ENCODE data around the gene HAPSTR1.

DNA sequence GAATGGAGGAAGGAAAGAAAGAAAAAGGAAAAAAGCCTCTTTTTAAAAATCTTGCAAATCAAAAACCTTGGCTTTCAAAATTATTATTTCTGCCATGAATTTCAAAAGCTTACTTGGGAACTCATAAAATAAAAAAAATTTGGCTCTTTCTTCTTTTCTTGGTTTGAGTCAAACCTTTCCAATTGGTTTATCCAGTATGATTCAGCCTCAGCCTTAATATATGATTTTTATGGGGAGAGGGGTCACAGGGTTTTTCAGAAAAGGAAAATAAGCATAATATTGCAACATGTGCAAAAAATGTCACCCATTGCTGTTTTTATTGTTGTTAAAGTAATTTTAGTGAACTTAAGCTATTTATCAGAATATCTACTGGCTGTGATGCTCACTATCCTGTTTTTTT is 31.2 kb upstream of the HAPSTR1 start:
- TF ChIP-seq, protein P1, sequence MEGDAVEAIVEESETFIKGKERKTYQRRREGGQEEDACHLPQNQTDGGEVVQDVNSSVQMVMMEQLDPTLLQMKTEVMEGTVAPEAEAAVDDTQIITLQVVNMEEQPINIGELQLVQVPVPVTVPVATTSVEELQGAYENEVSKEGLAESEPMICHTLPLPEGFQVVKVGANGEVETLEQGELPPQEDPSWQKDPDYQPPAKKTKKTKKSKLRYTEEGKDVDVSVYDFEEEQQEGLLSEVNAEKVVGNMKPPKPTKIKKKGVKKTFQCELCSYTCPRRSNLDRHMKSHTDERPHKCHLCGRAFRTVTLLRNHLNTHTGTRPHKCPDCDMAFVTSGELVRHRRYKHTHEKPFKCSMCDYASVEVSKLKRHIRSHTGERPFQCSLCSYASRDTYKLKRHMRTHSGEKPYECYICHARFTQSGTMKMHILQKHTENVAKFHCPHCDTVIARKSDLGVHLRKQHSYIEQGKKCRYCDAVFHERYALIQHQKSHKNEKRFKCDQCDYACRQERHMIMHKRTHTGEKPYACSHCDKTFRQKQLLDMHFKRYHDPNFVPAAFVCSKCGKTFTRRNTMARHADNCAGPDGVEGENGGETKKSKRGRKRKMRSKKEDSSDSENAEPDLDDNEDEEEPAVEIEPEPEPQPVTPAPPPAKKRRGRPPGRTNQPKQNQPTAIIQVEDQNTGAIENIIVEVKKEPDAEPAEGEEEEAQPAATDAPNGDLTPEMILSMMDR (tag by site-specific recombination; IDR thresholded peaks at IDR 0.05) = no peak
- TF ChIP-seq GLIS1 (tag by site-specific recombination; IDR thresholded peaks at IDR 0.05) = no peak
- TF ChIP-seq ZNF292 (tag by site-specific recombination; IDR thresholded peaks at IDR 0.05; ENCODE audit: borderline replicate concordance, low read depth) = no peak
- no peak for TF ChIP-seq KLF10 (tag by site-specific recombination; IDR thresholded peaks at IDR 0.05)
- TF ChIP-seq ZNF792 (tag by site-specific recombination; IDR thresholded peaks at IDR 0.05) = no peak
- TF ChIP-seq, protein P2, sequence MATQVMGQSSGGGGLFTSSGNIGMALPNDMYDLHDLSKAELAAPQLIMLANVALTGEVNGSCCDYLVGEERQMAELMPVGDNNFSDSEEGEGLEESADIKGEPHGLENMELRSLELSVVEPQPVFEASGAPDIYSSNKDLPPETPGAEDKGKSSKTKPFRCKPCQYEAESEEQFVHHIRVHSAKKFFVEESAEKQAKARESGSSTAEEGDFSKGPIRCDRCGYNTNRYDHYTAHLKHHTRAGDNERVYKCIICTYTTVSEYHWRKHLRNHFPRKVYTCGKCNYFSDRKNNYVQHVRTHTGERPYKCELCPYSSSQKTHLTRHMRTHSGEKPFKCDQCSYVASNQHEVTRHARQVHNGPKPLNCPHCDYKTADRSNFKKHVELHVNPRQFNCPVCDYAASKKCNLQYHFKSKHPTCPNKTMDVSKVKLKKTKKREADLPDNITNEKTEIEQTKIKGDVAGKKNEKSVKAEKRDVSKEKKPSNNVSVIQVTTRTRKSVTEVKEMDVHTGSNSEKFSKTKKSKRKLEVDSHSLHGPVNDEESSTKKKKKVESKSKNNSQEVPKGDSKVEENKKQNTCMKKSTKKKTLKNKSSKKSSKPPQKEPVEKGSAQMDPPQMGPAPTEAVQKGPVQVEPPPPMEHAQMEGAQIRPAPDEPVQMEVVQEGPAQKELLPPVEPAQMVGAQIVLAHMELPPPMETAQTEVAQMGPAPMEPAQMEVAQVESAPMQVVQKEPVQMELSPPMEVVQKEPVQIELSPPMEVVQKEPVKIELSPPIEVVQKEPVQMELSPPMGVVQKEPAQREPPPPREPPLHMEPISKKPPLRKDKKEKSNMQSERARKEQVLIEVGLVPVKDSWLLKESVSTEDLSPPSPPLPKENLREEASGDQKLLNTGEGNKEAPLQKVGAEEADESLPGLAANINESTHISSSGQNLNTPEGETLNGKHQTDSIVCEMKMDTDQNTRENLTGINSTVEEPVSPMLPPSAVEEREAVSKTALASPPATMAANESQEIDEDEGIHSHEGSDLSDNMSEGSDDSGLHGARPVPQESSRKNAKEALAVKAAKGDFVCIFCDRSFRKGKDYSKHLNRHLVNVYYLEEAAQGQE (tag by site-specific recombination; IDR thresholded peaks at IDR 0.05) = no peak
- no peak for TF ChIP-seq ZNF311 (tag by site-specific recombination; IDR thresholded peaks at IDR 0.05; ENCODE audit: borderline replicate concordance)
- no peak for TF ChIP-seq SP7 (tag by site-specific recombination; IDR thresholded peaks at IDR 0.05)
- TF ChIP-seq ZNF24 (tag by site-specific recombination; IDR thresholded peaks at IDR 0.05) = no peak
- TF ChIP-seq ZNF670 (tag by site-specific recombination; IDR thresholded peaks at IDR 0.05; ENCODE audit: low read depth) = no peak
- no peak for TF ChIP-seq ZNF184 (tag by site-specific recombination; IDR thresholded peaks at IDR 0.05)
- TF ChIP-seq, protein P3, sequence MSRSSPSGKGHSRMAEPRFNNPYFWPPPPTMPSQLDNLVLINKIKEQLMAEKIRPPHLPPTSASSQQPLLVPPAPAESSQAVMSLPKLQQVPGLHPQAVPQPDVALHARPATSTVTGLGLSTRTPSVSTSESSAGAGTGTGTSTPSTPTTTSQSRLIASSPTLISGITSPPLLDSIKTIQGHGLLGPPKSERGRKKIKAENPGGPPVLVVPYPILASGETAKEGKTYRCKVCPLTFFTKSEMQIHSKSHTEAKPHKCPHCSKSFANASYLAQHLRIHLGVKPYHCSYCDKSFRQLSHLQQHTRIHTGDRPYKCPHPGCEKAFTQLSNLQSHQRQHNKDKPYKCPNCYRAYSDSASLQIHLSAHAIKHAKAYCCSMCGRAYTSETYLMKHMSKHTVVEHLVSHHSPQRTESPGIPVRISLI (tag by site-specific recombination; IDR thresholded peaks at IDR 0.05) = no peak
- TF ChIP-seq, protein P4, sequence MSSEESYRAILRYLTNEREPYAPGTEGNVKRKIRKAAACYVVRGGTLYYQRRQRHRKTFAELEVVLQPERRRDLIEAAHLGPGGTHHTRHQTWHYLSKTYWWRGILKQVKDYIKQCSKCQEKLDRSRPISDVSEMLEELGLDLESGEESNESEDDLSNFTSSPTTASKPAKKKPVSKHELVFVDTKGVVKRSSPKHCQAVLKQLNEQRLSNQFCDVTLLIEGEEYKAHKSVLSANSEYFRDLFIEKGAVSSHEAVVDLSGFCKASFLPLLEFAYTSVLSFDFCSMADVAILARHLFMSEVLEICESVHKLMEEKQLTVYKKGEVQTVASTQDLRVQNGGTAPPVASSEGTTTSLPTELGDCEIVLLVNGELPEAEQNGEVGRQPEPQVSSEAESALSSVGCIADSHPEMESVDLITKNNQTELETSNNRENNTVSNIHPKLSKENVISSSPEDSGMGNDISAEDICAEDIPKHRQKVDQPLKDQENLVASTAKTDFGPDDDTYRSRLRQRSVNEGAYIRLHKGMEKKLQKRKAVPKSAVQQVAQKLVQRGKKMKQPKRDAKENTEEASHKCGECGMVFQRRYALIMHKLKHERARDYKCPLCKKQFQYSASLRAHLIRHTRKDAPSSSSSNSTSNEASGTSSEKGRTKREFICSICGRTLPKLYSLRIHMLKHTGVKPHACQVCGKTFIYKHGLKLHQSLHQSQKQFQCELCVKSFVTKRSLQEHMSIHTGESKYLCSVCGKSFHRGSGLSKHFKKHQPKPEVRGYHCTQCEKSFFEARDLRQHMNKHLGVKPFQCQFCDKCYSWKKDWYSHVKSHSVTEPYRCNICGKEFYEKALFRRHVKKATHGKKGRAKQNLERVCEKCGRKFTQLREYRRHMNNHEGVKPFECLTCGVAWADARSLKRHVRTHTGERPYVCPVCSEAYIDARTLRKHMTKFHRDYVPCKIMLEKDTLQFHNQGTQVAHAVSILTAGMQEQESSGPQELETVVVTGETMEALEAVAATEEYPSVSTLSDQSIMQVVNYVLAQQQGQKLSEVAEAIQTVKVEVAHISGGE (tag by site-specific recombination; conservative IDR thresholded peaks at IDR 0.05; ENCODE audit: low read depth) = no peak

Measured in HEK293 (cell line).